OCI-LY7 (cell line): ENCODE data around the gene PRMT3. TPM values are rescaled to one million over a fixed set of nuclear protein-coding genes. Genes with fewer than 3 reads are reported as not detected.

Experiments
- BruUV-seq: library from RNA; stranded (reverse); fragments of 400-500 nt; replicated peaks from 2 replicates; lab custom pipeline; 2021; lab: Mats Ljungman, UMichigan
- CTCF ChIA-PET: fragments of 300-600 bp; sonication (Branson Sonifier 250); formaldehyde crosslinking; loops from one replicate; lab custom pipeline; 2022; ENCODE audit warnings: antibody characterized with exemption; ENCODE audit not compliant: unreplicated experiment; lab: Charles Lee
- POLR2A ChIA-PET: fragments of 300-600 bp; sonication (Branson Sonifier 250); formaldehyde crosslinking; loops from one replicate; lab custom pipeline; 2022; ENCODE audit warnings: antibody characterized with exemption; lab: Charles Lee
- DNase-seq: peaks from one replicate; pipeline ENCODE4 v3.0.0-alpha.2; 2015; ENCODE audit warnings: low spot score
- H2AFZ ChIP-seq: fragments of 200-600 bp; sonication (generic), shearing (Covaris generic); 2 replicates; pipeline ENCODE4 v1.6.1; 2014; ENCODE audit warnings: mild to moderate bottlenecking, antibody characterized with exemption, low read length, moderate library complexity
- H3K27ac ChIP-seq: fragments of 200-600 bp; sonication (generic); 2 replicates; pipeline ENCODE4 v1.5.1; 2014; ENCODE audit warnings: mixed run types, low read depth, mild to moderate bottlenecking, moderate library complexity, low read length, inconsistent platforms; ENCODE audit not compliant: poor library complexity, severe bottlenecking
- H3K36me3 ChIP-seq: fragments of 200-600 bp; sonication (generic); 2 replicates; pipeline ENCODE4 v1.6.1; 2014; ENCODE audit warnings: mild to moderate bottlenecking, antibody characterized with exemption, low read length, moderate library complexity, mixed read lengths; ENCODE audit not compliant: insufficient read depth
- H3K4me1 ChIP-seq: fragments of 200-600 bp; sonication (generic); 2 replicates; pipeline ENCODE4 v1.5.1; 2014; ENCODE audit warnings: mild to moderate bottlenecking, low read length; ENCODE audit not compliant: insufficient read depth, poor library complexity, severe bottlenecking
- H3K4me2 ChIP-seq: fragments of 200-600 bp; sonication (generic); 2 replicates; pipeline ENCODE4 v1.6.1; 2014; ENCODE audit warnings: mild to moderate bottlenecking, low read length
- H3K4me3 ChIP-seq: fragments of 200-600 bp; sonication (generic); 2 replicates; pipeline ENCODE4 v1.5.1; 2014; ENCODE audit warnings: mild to moderate bottlenecking, low read depth, low read length; ENCODE audit not compliant: poor library complexity, severe bottlenecking
- H3K79me2 ChIP-seq: fragments of 200-600 bp; sonication (generic); 2 replicates; pipeline ENCODE4 v1.6.1; 2016; ENCODE audit warnings: low read depth, mild to moderate bottlenecking, low read length, moderate library complexity, mixed read lengths; ENCODE audit not compliant: insufficient read depth
- H3K9me2 ChIP-seq: fragments of 200-600 bp; sonication (generic); 2 replicates; pipeline ENCODE4 v1.6.1; 2016; ENCODE audit warnings: mild to moderate bottlenecking, low read length, mixed read lengths; ENCODE audit not compliant: insufficient read depth
- H3K9me3 ChIP-seq: fragments of 200-600 bp; sonication (generic); 2 replicates; pipeline ENCODE4 v1.6.1; 2014; ENCODE audit warnings: mild to moderate bottlenecking, mixed run types, low read length, mixed read lengths
- H4K20me1 ChIP-seq: fragments of 200-600 bp; sonication (generic); 2 replicates; pipeline ENCODE4 v1.6.1; 2014; ENCODE audit warnings: mild to moderate bottlenecking, antibody characterized with exemption, low read length, moderate library complexity, mixed read lengths; ENCODE audit not compliant: insufficient read depth
- CTCF ChIP-seq: fragments of 200-600 bp; sonication (generic); conservative IDR thresholded peaks from 2 replicates; pipeline ENCODE4 v1.5.1; 2014; ENCODE audit warnings: mild to moderate bottlenecking, antibody characterized with exemption, low read length, moderate library complexity, mixed read lengths
- EZH2phosphoT487 ChIP-seq: fragments of 200-600 bp; sonication (generic); IDR thresholded peaks from 2 replicates; pipeline ENCODE4 v1.6.1; 2018; ENCODE audit warnings: low read depth, borderline replicate concordance, mild to moderate bottlenecking, mixed run types, antibody characterized with exemption, low read length, moderate library complexity, mixed read lengths
- intact Hi-C: fragments of 100-400 bp; cut with micrococcal nuclease; formaldehyde crosslinking; loops from one replicate; pipeline ENCODE4 v1.10.0; 2022; ENCODE audit not compliant: unreplicated experiment
- total RNA-seq, 2 experiments: library from RNA; depleted of rRNA in 1 of 2; stranded (reverse); fragments of >200 nt in 1 of 2; shearing (Covaris generic) in 1 of 2; gene quantifications; 2 replicates each; pipeline ENCODE4 v1.2.3, GENCODE V29; 2014 to 2022

Gene PRMT3
- total RNA-seq, 2 experiments from 2014 or later: 34.0 to 50.0 TPM

GRCh38 chr11:20362481-20362880 is 25.0 kb upstream of the PRMT3 start:
- Histone ChIP-seq H2AFZ (no peak overlapping the region), H3K9me3 (no peaks in the 10 kb centered on the region), H4K20me1 (no peaks in the 10 kb centered on the region), H3K79me2 (no peaks in the 10 kb centered on the region), H3K4me1 (no peaks in the 10 kb centered on the region), H3K27ac (no peak overlapping the region), H3K4me2 (no peak overlapping the region), H3K9me2 (no peaks in the 10 kb centered on the region), H3K4me3 (no peak overlapping the region), H3K36me3 (no peaks in the 10 kb centered on the region)
- intact Hi-C loops: no loop called here
- TF ChIP-seq CTCF: no peak
- no peak for TF ChIP-seq EZH2phosphoT487
- CTCF ChIA-PET: no interaction called here
- DNase-seq: no peak
- BruUV-seq: no TSS peak
- POLR2A ChIA-PET: no interaction called here

GRCh38 chr11:20363149-20363499 is 24.4 kb upstream of the PRMT3 start:
- H2AFZ ChIP-seq: no peak overlapping the region
- no peak for DNase-seq
- no peaks in the 10 kb centered on the region for H3K9me3 ChIP-seq
- no TSS peak for BruUV-seq
- no peaks in the 10 kb centered on the region for H3K79me2 ChIP-seq
- CTCF ChIA-PET: no interaction called here
- no peaks in the 10 kb centered on the region for H3K4me1 ChIP-seq
- POLR2A ChIA-PET: interaction anchor here (1.0 to 1.2 kb wide), 2 partner anchors 15 to 309 kb away, joined by 3 to 4 read pairs; no protein-coding TSS in a partner anchor
- no peak overlapping the region for H3K4me2 ChIP-seq
- no peaks in the 10 kb centered on the region for H3K9me2 ChIP-seq
- no peaks in the 10 kb centered on the region for H3K36me3 ChIP-seq
- H3K27ac ChIP-seq: no peak overlapping the region
- TF ChIP-seq EZH2phosphoT487: no peak
- TF ChIP-seq CTCF: no peak
- no peak overlapping the region for H3K4me3 ChIP-seq
- H4K20me1 ChIP-seq: no peaks in the 10 kb centered on the region
- intact Hi-C loops: no loop called here

GRCh38 chr11:20363500-20364340 is 23.8 kb upstream of the PRMT3 start, which contains the start of gene HTATIP2:
HTATIP2 (plus strand) TSS chr11:20363714; CDS start chr11:20364238, 524 bp downstream.
- H3K9me2 ChIP-seq: no peaks in the 10 kb centered on the region
- H4K20me1 ChIP-seq: no peaks in the 10 kb centered on the region
- intact Hi-C loops: no loop called here
- TSS peak; percentile 78 for BruUV-seq
- no peak within 1 kb of the TSS for H3K27ac ChIP-seq
- H3K4me3 ChIP-seq: no peak within 1 kb of the TSS
- DNase-seq: no peak
- H2AFZ ChIP-seq: no peak within 1 kb of the TSS
- ChIA-PET POLR2A (interaction anchor here (0.7 to 1.2 kb wide), 5 partner anchors 9 to 310 kb away, joined by 3 to 4 read pairs (median 3); no protein-coding TSS in a partner anchor), CTCF (no interaction called here)
- H3K36me3 ChIP-seq: no peaks in the 10 kb centered on the region
- no peaks in the 10 kb centered on the region for H3K9me3 ChIP-seq
- TF ChIP-seq EZH2phosphoT487: no peak
- TF ChIP-seq CTCF: no peak
- no peaks in the 10 kb centered on the region for H3K79me2 ChIP-seq
- H3K4me1 ChIP-seq: no peaks in the 10 kb centered on the region
- H3K4me2 ChIP-seq: peak within 1 kb of the TSS; percentile 51; the same call in 1 of the 2 replicates
